Parathyroid adenoma (tissue), 2 donors: ENCODE results near the gene COL4A2.
"Not testable (repeated sequence)": the region's sequence is repeated elsewhere in the genome, so short reads cannot be mapped to it uniquely, and the experiment has no call there.

Source experiments
- H2AFZ ChIP-seq: fragments of 300-600 bp; sonication (generic); one replicate; pipeline ENCODE4 v1.7.0; 2017; ENCODE audit warnings: antibody characterized with exemption, mild to moderate bottlenecking
- H3K27ac ChIP-seq: fragments of 300-600 bp; sonication (generic); one replicate; pipeline ENCODE4 v1.7.0; 2017
- H3K27me3 ChIP-seq: fragments of 300-600 bp; sonication (generic); one replicate; pipeline ENCODE4 v1.7.0; 2017; ENCODE audit warnings: low read length; ENCODE audit not compliant: control insufficient read depth, insufficient read depth
- H3K36me3 ChIP-seq: fragments of 300-600 bp; sonication (generic); one replicate; pipeline ENCODE4 v1.7.0; 2017; ENCODE audit warnings: low read length; ENCODE audit not compliant: control insufficient read depth, insufficient read depth
- H3K4me1 ChIP-seq: fragments of 300-600 bp; sonication (generic); one replicate; pipeline ENCODE4 v1.7.0; 2017; ENCODE audit warnings: control low read depth
- H3K4me2 ChIP-seq: fragments of 300-600 bp; sonication (generic); one replicate; pipeline ENCODE4 v1.7.0; 2017; ENCODE audit warnings: low read length
- H3K4me3 ChIP-seq: fragments of 300-600 bp; sonication (generic); one replicate; pipeline ENCODE4 v1.7.0; 2017; ENCODE audit warnings: low read depth, low read length
- H3K79me2 ChIP-seq: fragments of 300-600 bp; sonication (generic); one replicate; pipeline ENCODE4 v1.7.0; 2017; ENCODE audit warnings: control low read depth
- H3K9ac ChIP-seq: fragments of 300-600 bp; sonication (generic); one replicate; pipeline ENCODE4 v1.7.0; 2017; ENCODE audit warnings: mild to moderate bottlenecking
- H3K9me3 ChIP-seq: fragments of 300-600 bp; sonication (generic); one replicate; pipeline ENCODE4 v1.7.0; 2017; ENCODE audit warnings: low read length; ENCODE audit not compliant: control insufficient read depth
- TF ChIP-seq, protein P1 (sequence below): fragments of 300-600 bp; sonication (generic); IDR thresholded peaks from one replicate; pipeline ENCODE4 v1.7.0; 2017; ENCODE audit warnings: antibody characterized with exemption, mild to moderate bottlenecking
- donor health status: primary hyperparathyroidism.

Gene COL4A2

DNA sequence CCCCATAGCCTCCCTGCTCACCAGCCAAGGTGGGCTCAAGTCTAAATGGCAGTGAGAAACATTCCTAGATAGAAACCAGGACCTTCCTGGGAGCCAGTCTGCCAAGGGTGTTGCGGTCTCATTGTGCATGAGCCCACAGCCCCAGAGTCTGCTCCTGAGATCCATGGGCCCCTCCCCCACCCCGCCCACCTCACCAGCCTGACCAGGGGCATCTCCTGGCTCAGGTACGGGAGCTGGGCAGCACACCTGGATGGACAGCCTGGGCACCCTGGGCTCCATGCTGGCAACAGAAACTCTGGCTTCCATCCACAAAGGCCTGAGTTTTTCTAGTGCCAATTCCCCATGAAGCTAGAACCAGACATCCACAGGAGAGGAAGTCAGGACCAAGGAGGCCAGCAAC is 188.8 kb downstream of the COL4A2 start:
- H3K36me3 ChIP-seq = no peaks in the 10 kb centered on the region
- no peaks in the 10 kb centered on the region for H3K79me2 ChIP-seq
- no peaks in the 10 kb centered on the region for H3K27me3 ChIP-seq
- H3K9ac ChIP-seq = no peak overlapping the region
- H3K4me1 ChIP-seq = no peaks in the 10 kb centered on the region
- no peak overlapping the region for H2AFZ ChIP-seq
- no peak overlapping the region for H3K27ac ChIP-seq
- H3K4me3 ChIP-seq = no peak overlapping the region
- no peaks in the 10 kb centered on the region for H3K9me3 ChIP-seq
- TF ChIP-seq, protein P1, sequence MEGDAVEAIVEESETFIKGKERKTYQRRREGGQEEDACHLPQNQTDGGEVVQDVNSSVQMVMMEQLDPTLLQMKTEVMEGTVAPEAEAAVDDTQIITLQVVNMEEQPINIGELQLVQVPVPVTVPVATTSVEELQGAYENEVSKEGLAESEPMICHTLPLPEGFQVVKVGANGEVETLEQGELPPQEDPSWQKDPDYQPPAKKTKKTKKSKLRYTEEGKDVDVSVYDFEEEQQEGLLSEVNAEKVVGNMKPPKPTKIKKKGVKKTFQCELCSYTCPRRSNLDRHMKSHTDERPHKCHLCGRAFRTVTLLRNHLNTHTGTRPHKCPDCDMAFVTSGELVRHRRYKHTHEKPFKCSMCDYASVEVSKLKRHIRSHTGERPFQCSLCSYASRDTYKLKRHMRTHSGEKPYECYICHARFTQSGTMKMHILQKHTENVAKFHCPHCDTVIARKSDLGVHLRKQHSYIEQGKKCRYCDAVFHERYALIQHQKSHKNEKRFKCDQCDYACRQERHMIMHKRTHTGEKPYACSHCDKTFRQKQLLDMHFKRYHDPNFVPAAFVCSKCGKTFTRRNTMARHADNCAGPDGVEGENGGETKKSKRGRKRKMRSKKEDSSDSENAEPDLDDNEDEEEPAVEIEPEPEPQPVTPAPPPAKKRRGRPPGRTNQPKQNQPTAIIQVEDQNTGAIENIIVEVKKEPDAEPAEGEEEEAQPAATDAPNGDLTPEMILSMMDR = no peak
- no peak overlapping the region for H3K4me2 ChIP-seq

DNA sequence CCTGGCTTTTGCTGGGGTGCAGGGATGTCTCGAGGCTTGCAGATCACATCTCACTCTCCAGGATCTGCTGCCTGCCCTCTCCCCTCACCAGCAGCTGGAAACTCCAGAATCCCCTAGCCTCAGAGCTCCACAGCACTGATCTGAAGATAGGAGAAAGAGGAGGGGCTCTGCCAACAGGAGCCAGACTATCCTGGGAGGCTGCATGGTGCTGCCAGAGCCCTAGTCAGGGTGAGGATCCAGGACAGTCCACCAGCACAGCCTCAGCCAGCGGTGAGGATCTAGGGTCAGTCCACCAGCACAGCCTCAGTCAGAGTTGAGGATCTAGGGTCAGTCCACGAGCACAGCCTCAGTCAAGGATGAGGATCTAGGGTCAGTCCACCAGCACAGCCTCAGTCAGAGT is 189.2 kb downstream of the COL4A2 start:
- H3K9ac ChIP-seq = no peak overlapping the region
- H3K79me2 ChIP-seq = no peaks in the 10 kb centered on the region
- no peak overlapping the region for H3K27ac ChIP-seq
- no peaks in the 10 kb centered on the region for H3K27me3 ChIP-seq
- no peak overlapping the region for H2AFZ ChIP-seq
- no peaks in the 10 kb centered on the region for H3K4me1 ChIP-seq
- H3K36me3 ChIP-seq = no peaks in the 10 kb centered on the region
- no peak overlapping the region for H3K4me2 ChIP-seq
- H3K9me3 ChIP-seq = no peaks in the 10 kb centered on the region
- TF ChIP-seq, protein P1 = no peak
- H3K4me3 ChIP-seq = no peak overlapping the region

DNA sequence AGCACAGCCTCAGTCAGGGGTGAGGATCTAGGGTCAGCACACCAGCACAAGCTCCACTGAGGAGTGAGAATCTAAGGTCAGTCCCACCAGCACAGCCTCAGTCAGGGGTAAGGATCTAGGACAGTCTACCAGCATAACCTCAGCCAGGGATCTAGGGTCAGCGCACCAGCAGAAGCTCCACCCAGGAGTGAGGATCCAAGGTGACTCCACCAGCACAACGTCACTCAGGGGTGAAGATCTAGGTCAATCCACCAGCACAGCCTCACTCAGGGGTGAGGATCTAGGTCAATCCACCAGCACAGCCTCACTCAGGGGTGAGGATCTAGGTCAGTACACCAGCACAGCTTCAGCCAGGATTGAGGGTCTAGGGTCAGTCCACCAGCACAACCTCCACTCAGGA is 189.9 kb downstream of the COL4A2 start:
- Histone ChIP-seq H3K4me2 (no peak overlapping the region), H3K4me1 (no peaks in the 10 kb centered on the region), H3K9ac (no peak overlapping the region), H3K9me3 (no peaks in the 10 kb centered on the region), H3K79me2 (no peaks in the 10 kb centered on the region), H2AFZ (no peak overlapping the region), H3K27me3 (no peaks in the 10 kb centered on the region), H3K36me3 (no peaks in the 10 kb centered on the region), H3K27ac (no peak overlapping the region), H3K4me3 (no peak overlapping the region)
- TF ChIP-seq, protein P1 = no peak

DNA sequence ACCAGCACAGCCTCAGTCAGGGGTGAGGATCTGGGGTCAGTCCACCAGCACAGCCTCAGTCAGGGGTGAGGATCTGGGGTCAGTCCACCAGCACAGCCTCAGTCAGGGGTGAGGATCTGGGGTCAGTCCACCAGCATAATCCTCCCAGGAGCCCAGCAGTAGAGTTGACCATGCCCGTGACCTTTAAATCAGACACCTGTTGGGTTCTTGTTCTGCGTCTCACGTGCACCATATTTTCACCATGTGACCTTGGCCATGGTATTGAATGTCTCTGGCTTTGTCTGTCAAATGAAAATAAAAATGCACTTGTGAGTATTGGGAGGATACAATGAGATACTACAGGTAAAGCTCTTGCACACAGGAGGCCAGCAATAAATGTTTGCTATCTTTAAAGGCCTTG is 190.8 kb downstream of the COL4A2 start:
- not testable (repeated sequence) for H3K27me3 ChIP-seq, H2AFZ ChIP-seq, H3K9ac ChIP-seq, H3K4me1 ChIP-seq, H3K4me2 ChIP-seq, H3K27ac ChIP-seq, H3K9me3 ChIP-seq, H3K4me3 ChIP-seq, H3K36me3 ChIP-seq, H3K79me2 ChIP-seq

DNA sequence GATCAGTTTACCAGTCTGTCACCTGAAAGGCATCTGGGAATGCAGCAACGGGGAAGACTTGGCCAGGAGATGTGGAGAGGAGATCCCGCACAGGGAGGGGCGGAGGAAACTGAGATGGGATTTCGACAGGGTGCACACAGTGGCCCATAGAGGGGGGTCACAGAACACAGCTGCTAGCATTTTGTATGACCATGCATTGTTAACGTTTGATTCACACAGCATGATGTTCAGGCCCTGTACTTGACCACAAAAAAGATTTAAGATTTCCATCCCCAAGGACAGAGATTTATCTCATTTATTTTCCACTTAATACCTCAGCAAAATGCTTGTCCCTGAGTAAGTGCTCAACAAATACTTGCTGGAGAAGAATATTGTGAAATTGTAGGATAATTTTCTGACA is 191.2 kb downstream of the COL4A2 start:
- Histone ChIP-seq H3K9me3 (no peaks in the 10 kb centered on the region), H3K27me3 (no peaks in the 10 kb centered on the region)

More for the DNA sequence above, 191.2 kb downstream of the COL4A2 start:
- Histone ChIP-seq H3K4me1 (no peaks in the 10 kb centered on the region), H3K36me3 (no peaks in the 10 kb centered on the region), H3K27ac (no peak overlapping the region), H3K9ac (no peak overlapping the region), H3K79me2 (no peaks in the 10 kb centered on the region), H3K4me2 (no peak overlapping the region), H3K4me3 (no peak overlapping the region), H2AFZ (no peak overlapping the region)
- TF ChIP-seq, protein P1 = no peak
